Activated T-helper 2 cell treated with anti-CD3 and anti-CD28 coated beads, Interferon-gamma antibody, Interleukin-2, Interleukin-4, amounts not matched to agents 10 μg/mL and 5 μg/mL and 100 μg/mL, durations not matched to agents 14 hours and 24 hours and 36 hours (primary cell): Measurements from ENCODE around the gene STK26. TPM values are rescaled to one million over a fixed set of nuclear protein-coding genes. Genes with fewer than 3 reads are reported as not detected.
"Not testable (repeated sequence)": the region's sequence is repeated elsewhere in the genome, so short reads cannot be mapped to it uniquely, and the experiment has no call there.

ENCODE experiments used
- DNase-seq: peaks from one replicate; pipeline ENCODE4 v3.0.0; 2021; ENCODE audit warnings: low spot score
- H3K27ac Mint-ChIP-seq: one replicate; pipeline ENCODE4 v1.8.0; 2021; ENCODE audit warnings: mixed read lengths
- H3K27me3 Mint-ChIP-seq: one replicate; pipeline ENCODE4 v1.8.0; 2021; ENCODE audit warnings: low read depth, mixed read lengths
- H3K36me3 Mint-ChIP-seq: one replicate; pipeline ENCODE4 v1.8.0; 2021; ENCODE audit warnings: low read depth, mixed read lengths
- H3K4me1 Mint-ChIP-seq: one replicate; pipeline ENCODE4 v1.8.0; 2021; ENCODE audit warnings: low read depth, mixed read lengths
- H3K4me3 Mint-ChIP-seq: one replicate; pipeline ENCODE4 v1.8.0; 2021; ENCODE audit warnings: low read depth, mild to moderate bottlenecking, moderate library complexity, mixed read lengths
- H3K9me3 Mint-ChIP-seq: one replicate; pipeline ENCODE4 v1.8.0; 2021; ENCODE audit warnings: mixed read lengths
- intact Hi-C: fragments of 100-400 bp; cut with micrococcal nuclease; formaldehyde crosslinking; loops from one replicate; pipeline ENCODE4 v1.15.1; 2023
- total RNA-seq: library from RNA; stranded (reverse); gene quantifications from 2 replicates; pipeline ENCODE4 v1.2.3, GENCODE V29; 2022

STK26 gene
- total RNA-seq, 1 donor from 2014 or later: 115 TPM

- Mint-ChIP-seq H3K27ac (no peak overlapping the region), H3K4me3 (no peak overlapping the region), H3K36me3 (peaks cover 8% of the 10 kb centered on the region), H3K27me3 (no peaks in the 10 kb centered on the region), H3K4me1 (peaks cover 32% of the 10 kb centered on the region), H3K9me3 (no peaks in the 10 kb centered on the region)
- intact Hi-C loops: no loop called here
- DNase-seq: no peak
Observed at GRCh38 chrX:132043977-132044376, 20.9 kb downstream of the STK26 start.

- peaks cover 12% of the 10 kb centered on the region for H3K36me3 Mint-ChIP-seq
- peaks cover 33% of the 10 kb centered on the region for H3K4me1 Mint-ChIP-seq
- no peaks in the 10 kb centered on the region for H3K27me3 Mint-ChIP-seq
- H3K9me3 Mint-ChIP-seq: no peaks in the 10 kb centered on the region
- H3K27ac Mint-ChIP-seq: no peak overlapping the region
- H3K4me3 Mint-ChIP-seq: no peak overlapping the region
- intact Hi-C loops: no loop called here
- DNase-seq: no peak
Observed at GRCh38 chrX:132044953-132045352, 21.9 kb downstream of the STK26 start.

GRCh38 chrX:132045456-132045855 is 22.4 kb downstream of the STK26 start:
- Mint-ChIP-seq H3K27ac (no peak overlapping the region), H3K4me1 (peaks cover 30% of the 10 kb centered on the region), H3K36me3 (peaks cover 15% of the 10 kb centered on the region), H3K9me3 (no peaks in the 10 kb centered on the region), H3K4me3 (no peak overlapping the region), H3K27me3 (no peaks in the 10 kb centered on the region)
- DNase-seq: no peak
- intact Hi-C loops: no loop called here

- no peaks in the 10 kb centered on the region for H3K27me3 Mint-ChIP-seq
- intact Hi-C loops: no loop called here
- peaks cover 16% of the 10 kb centered on the region for H3K36me3 Mint-ChIP-seq
- H3K9me3 Mint-ChIP-seq: no peaks in the 10 kb centered on the region
- no peak overlapping the region for H3K27ac Mint-ChIP-seq
- peaks cover 26% of the 10 kb centered on the region for H3K4me1 Mint-ChIP-seq
- H3K4me3 Mint-ChIP-seq: no peak overlapping the region
- DNase-seq: no peak
Observed at GRCh38 chrX:132046533-132046932, 23.4 kb downstream of the STK26 start.

- intact Hi-C loops, H3K9me3 Mint-ChIP-seq, H3K4me3 Mint-ChIP-seq, DNase-seq, H3K27ac Mint-ChIP-seq, H3K27me3 Mint-ChIP-seq: not testable (repeated sequence)
- Mint-ChIP-seq H3K4me1 (peaks cover 17% of the 10 kb centered on the region), H3K36me3 (peaks cover 33% of the 10 kb centered on the region)
Observed at GRCh38 chrX:132051778-132052177, 28.7 kb downstream of the STK26 start.

GRCh38 chrX:132058050-132058449 is 34.9 kb downstream of the STK26 start:
- peaks cover 45% of the 10 kb centered on the region for H3K36me3 Mint-ChIP-seq
- H3K9me3 Mint-ChIP-seq: no peaks in the 10 kb centered on the region
- intact Hi-C loops: loop anchor here (5.0 kb wide), 1 partner anchor 36 kb away; the partner anchor contains the start of gene STK26
- peaks cover 13% of the 10 kb centered on the region for H3K4me1 Mint-ChIP-seq
- no peak overlapping the region for H3K27ac Mint-ChIP-seq
- DNase-seq: no peak
- no peak overlapping the region for H3K4me3 Mint-ChIP-seq
- no peaks in the 10 kb centered on the region for H3K27me3 Mint-ChIP-seq

GRCh38 chrX:132058975-132059374 is 35.9 kb downstream of the STK26 start:
- Mint-ChIP-seq H3K4me1 (peaks cover 13% of the 10 kb centered on the region), H3K9me3 (no peaks in the 10 kb centered on the region), H3K36me3 (peaks cover 46% of the 10 kb centered on the region), H3K27ac (peak overlapping the region; percentile 72), H3K27me3 (no peaks in the 10 kb centered on the region), H3K4me3 (no peak overlapping the region)
- no peak for DNase-seq
- intact Hi-C loops: loop anchor here (5.0 kb wide), 1 partner anchor 37 kb away; the partner anchor contains the start of gene STK26

GRCh38 chrX:132059973-132060540 is 37.0 kb downstream of the STK26 start:
- intact Hi-C loops: loop anchor here (5.0 kb wide), 1 partner anchor 38 kb away; the partner anchor contains the start of gene STK26
- H3K9me3 Mint-ChIP-seq: no peaks in the 10 kb centered on the region
- no peak overlapping the region for H3K4me3 Mint-ChIP-seq
- DNase-seq: no peak
- H3K4me1 Mint-ChIP-seq: peaks cover 13% of the 10 kb centered on the region
- H3K36me3 Mint-ChIP-seq: peaks cover 43% of the 10 kb centered on the region
- H3K27ac Mint-ChIP-seq: peak overlapping the region; percentile 5
- H3K27me3 Mint-ChIP-seq: no peaks in the 10 kb centered on the region

- no peaks in the 10 kb centered on the region for H3K27me3 Mint-ChIP-seq
- H3K36me3 Mint-ChIP-seq: peaks cover 34% of the 10 kb centered on the region
- H3K27ac Mint-ChIP-seq: no peak overlapping the region
- intact Hi-C loops: no loop called here
- H3K4me1 Mint-ChIP-seq: peaks cover 8% of the 10 kb centered on the region
- H3K4me3 Mint-ChIP-seq: no peak overlapping the region
- H3K9me3 Mint-ChIP-seq: no peaks in the 10 kb centered on the region
- no peak for DNase-seq
Observed at GRCh38 chrX:132063334-132063733, 40.2 kb downstream of the STK26 start.

GRCh38 chrX:132063862-132064261 is 40.8 kb downstream of the STK26 start:
- peaks cover 8% of the 10 kb centered on the region for H3K4me1 Mint-ChIP-seq
- no peaks in the 10 kb centered on the region for H3K27me3 Mint-ChIP-seq
- intact Hi-C loops: no loop called here
- no peak overlapping the region for H3K4me3 Mint-ChIP-seq
- no peaks in the 10 kb centered on the region for H3K9me3 Mint-ChIP-seq
- peaks cover 37% of the 10 kb centered on the region for H3K36me3 Mint-ChIP-seq
- DNase-seq: no peak
- no peak overlapping the region for H3K27ac Mint-ChIP-seq

- no peaks in the 10 kb centered on the region for H3K4me1 Mint-ChIP-seq
- no peaks in the 10 kb centered on the region for H3K27me3 Mint-ChIP-seq
- no peak for DNase-seq
- intact Hi-C loops: no loop called here
- H3K9me3 Mint-ChIP-seq: no peaks in the 10 kb centered on the region
- no peak overlapping the region for H3K4me3 Mint-ChIP-seq
- no peak overlapping the region for H3K27ac Mint-ChIP-seq
- H3K36me3 Mint-ChIP-seq: peaks cover 27% of the 10 kb centered on the region
Observed at GRCh38 chrX:132068405-132068804, 45.3 kb downstream of the STK26 start.

GRCh38 chrX:132071254-132071653 is 48.2 kb downstream of the STK26 start:
- H3K4me1 Mint-ChIP-seq: no peaks in the 10 kb centered on the region
- no peak overlapping the region for H3K27ac Mint-ChIP-seq
- intact Hi-C loops: loop anchor here (5.0 kb wide), 1 partner anchor 219 kb away; no protein-coding TSS in a partner anchor
- H3K9me3 Mint-ChIP-seq: no peaks in the 10 kb centered on the region
- peaks cover 34% of the 10 kb centered on the region for H3K36me3 Mint-ChIP-seq
- DNase-seq: no peak
- H3K4me3 Mint-ChIP-seq: no peak overlapping the region
- no peaks in the 10 kb centered on the region for H3K27me3 Mint-ChIP-seq

- Mint-ChIP-seq H3K9me3 (no peaks in the 10 kb centered on the region), H3K4me3 (no peak overlapping the region), H3K27ac (no peak overlapping the region), H3K27me3 (no peaks in the 10 kb centered on the region), H3K36me3 (peaks cover 19% of the 10 kb centered on the region), H3K4me1 (no peaks in the 10 kb centered on the region)
- DNase-seq: no peak
- intact Hi-C loops: no loop called here
Observed at GRCh38 chrX:132077414-132077813, 54.3 kb downstream of the STK26 start.
